ENCODE measurements around the gene PLEKHM3. TPM values are rescaled to one million over a fixed set of nuclear protein-coding genes. Genes with fewer than 3 reads are reported as not detected.

The PLEKHM3 gene
- total and polyA plus RNA-seq, 2 of the 4 experiments (the other 2 are of a cell fraction): 2.4 to 11.3 TPM

DNA sequence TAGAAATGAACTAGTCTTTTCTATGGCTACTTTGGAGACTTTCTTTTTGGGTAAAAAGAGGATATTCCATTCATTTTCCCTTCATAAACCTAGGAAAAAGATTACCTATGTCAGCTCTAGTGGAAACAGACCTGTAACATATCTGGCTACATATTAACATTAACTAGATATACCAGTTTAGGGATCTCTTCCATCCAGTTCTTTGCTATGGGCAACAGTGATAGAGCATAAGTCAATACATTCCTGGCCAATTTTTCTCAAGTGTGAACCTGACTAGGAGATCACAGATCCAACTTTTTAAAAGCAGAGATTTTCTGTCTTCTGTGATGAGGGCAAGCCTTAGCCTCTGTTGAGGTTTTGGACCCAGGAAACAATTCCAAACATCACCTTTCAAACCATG lies 34.5 kb downstream of the PLEKHM3 start:
- no peak overlapping the region for H2BK5ac ChIP-seq (ENCODE audit: low read depth, low read length, poor library complexity, severe bottlenecking)
- H4K5ac ChIP-seq (ENCODE audit: low read depth, low read length): no peak overlapping the region
- H3K14ac ChIP-seq (replicated peaks; ENCODE audit: low read depth, low read length): no peak overlapping the region
- H2AK5ac ChIP-seq (ENCODE audit: low read depth, low read length): no peak overlapping the region
- no peaks in the 10 kb centered on the region for H3K9me1 ChIP-seq (ENCODE audit: insufficient read depth, low read length)
- H4K20me1 ChIP-seq (ENCODE audit: insufficient read depth, low read length): no peaks in the 10 kb centered on the region
- no peak overlapping the region for H2BK15ac ChIP-seq (ENCODE audit: low read depth, low read length)
- ATAC-seq (ENCODE audit: low read depth) (no peak), DNase-seq (no peak)
- H3K18ac ChIP-seq (ENCODE audit: low read depth, low read length): no peak overlapping the region
- TF ChIP-seq, protein P1, sequence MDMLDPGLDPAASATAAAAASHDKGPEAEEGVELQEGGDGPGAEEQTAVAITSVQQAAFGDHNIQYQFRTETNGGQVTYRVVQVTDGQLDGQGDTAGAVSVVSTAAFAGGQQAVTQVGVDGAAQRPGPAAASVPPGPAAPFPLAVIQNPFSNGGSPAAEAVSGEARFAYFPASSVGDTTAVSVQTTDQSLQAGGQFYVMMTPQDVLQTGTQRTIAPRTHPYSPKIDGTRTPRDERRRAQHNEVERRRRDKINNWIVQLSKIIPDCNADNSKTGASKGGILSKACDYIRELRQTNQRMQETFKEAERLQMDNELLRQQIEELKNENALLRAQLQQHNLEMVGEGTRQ (IDR thresholded peaks at IDR 0.05; ENCODE audit: low read depth, low read length): no peak
- no peak for TF ChIP-seq NFE2L2 (IDR thresholded peaks at IDR 0.05; ENCODE audit: low read depth, low read length)
- TF ChIP-seq BHLHE40 (IDR thresholded peaks at IDR 0.05; ENCODE audit: low read depth, low read length): no peak
- TF ChIP-seq MAFK (IDR thresholded peaks at IDR 0.05; ENCODE audit: low read depth, low read length): no peak
- TF ChIP-seq RAD21 (IDR thresholded peaks at IDR 0.05; ENCODE audit: low read length): no peak
- no peak for TF ChIP-seq RFX5 (IDR thresholded peaks at IDR 0.05; ENCODE audit: low read depth, low read length)
- TF ChIP-seq CEBPB (IDR thresholded peaks at IDR 0.05; ENCODE audit: low read depth, low read length): no peak
- no peak for TF ChIP-seq POLR2A (IDR thresholded peaks at IDR 0.05; ENCODE audit: low read depth, low read length)
- no peak for TF ChIP-seq MAZ (IDR thresholded peaks at IDR 0.05; ENCODE audit: borderline replicate concordance, low read depth, low read length)
- no peak for TF ChIP-seq CHD1 (IDR thresholded peaks at IDR 0.05; ENCODE audit: low read depth, low read length)
- H4K8ac ChIP-seq (ENCODE audit: low read depth in 2 of 2, low read length in 2 of 2): no peak overlapping the region
- no peak overlapping the region for H3K27ac ChIP-seq (ENCODE audit: insufficient read depth, low read length)
- intact Hi-C loops (cut with micrococcal nuclease): no loop called here
- H3K4me1 ChIP-seq (ENCODE audit: control insufficient read depth, insufficient read depth, low read length): no peaks in the 10 kb centered on the region; the same call in 1 of the 2 replicates
- no peak overlapping the region for H3K56ac ChIP-seq (ENCODE audit: extremely low read depth, insufficient read depth, low read length)
- ChIA-PET POLR2A (ENCODE audit: unreplicated experiment) (no interaction called here), CTCF (no interaction called here)
- H3K9me3 ChIP-seq (ENCODE audit: control insufficient read depth, insufficient read depth, low read length): no peaks in the 10 kb centered on the region
- H3K79me1 ChIP-seq (ENCODE audit: low read depth in 1 of 2, low read length in 2 of 2): peaks cover 3 to 5% of the 10 kb centered on the region in 2 experiments; a peak in 2 of 4 replicates
- no peak overlapping the region for H3K9ac ChIP-seq (ENCODE audit: low read depth, low read length)
- no peak overlapping the region for H2BK20ac ChIP-seq (ENCODE audit: low read depth, low read length)
- no peak overlapping the region for H2BK120ac ChIP-seq (ENCODE audit: low read depth, low read length)
- H3K23ac ChIP-seq (ENCODE audit: low read depth, low read length): no peak overlapping the region
- no TSS peak for BruUV-seq (replicated peaks)
- dilution Hi-C loops (cut with HindIII; ENCODE audit: low sequenced_read_pairs, unreplicated experiment): no loop called here
- H3K4me3 ChIP-seq (ENCODE audit: insufficient read depth, low read depth, low read length): no peak overlapping the region
- H3K27me3 ChIP-seq (ENCODE audit: control insufficient read depth, insufficient read depth, low read length): no peaks in the 10 kb centered on the region
- no peak overlapping the region for H2AFZ ChIP-seq (replicated peaks; ENCODE audit: low read length, poor library complexity)
- in situ Hi-C loops (cut with MboI; ENCODE audit: low sequenced_read_pairs): no loop called here
- no peak overlapping the region for H2AK9ac ChIP-seq (replicated peaks; ENCODE audit: low read depth, low read length, poor library complexity)
- no peak overlapping the region for H4K91ac ChIP-seq (ENCODE audit: insufficient read depth, low read depth, low read length)
- H3K4ac ChIP-seq (ENCODE audit: low read depth, low read length): no peak overlapping the region
- H3K36me3 ChIP-seq (ENCODE audit: control insufficient read depth, insufficient read depth, low read length): no peaks in the 10 kb centered on the region
- H3K4me2 ChIP-seq (ENCODE audit: low read depth, low read length): no peak overlapping the region

Measured in IMR-90 (cell line).